Measurements from ENCODE around the gene ADNP.

GRCh38 chr20:50911716-50912115 lies 19.5 kb downstream of the ADNP start:
- no peak for TF ChIP-seq CTCF (IDR thresholded peaks at IDR 0.05)
- TF ChIP-seq POLR2A (IDR thresholded peaks at IDR 0.05) = no peak

All from Peyer's patch (tissue), 4 donors.